ENCODE data around the gene UBA52.

GRCh38 chr19:18618236-18618635, 46.6 kb downstream of the UBA52 start:
- TF ChIP-seq CTCF (IDR thresholded peaks at IDR 0.05; ENCODE audit: low read depth, low read length, poor library complexity, severe bottlenecking) (no peak), EZH2phosphoT487 (IDR thresholded peaks at IDR 0.05; ENCODE audit: borderline replicate concordance, low read length) (no peak)
